HG03196 (cell line): ENCODE measurements around the gene EDIL3.
"Not testable (repeated sequence)": the region's sequence is repeated elsewhere in the genome, so short reads cannot be mapped to it uniquely, and the experiment has no call there.

Source experiments
- ATAC-seq: cut with Tn5 transposase; IDR thresholded peaks from one replicate; pipeline ENCODE4 v1.9.1; 2021; ENCODE audit not compliant: unreplicated experiment

The EDIL3 gene

GRCh38 chr5:84301535-84301934 is 83.1 kb downstream of the EDIL3 start:
- ATAC-seq: no peak

- no peak for ATAC-seq
Observed at GRCh38 chr5:84299959-84300358, 84.7 kb downstream of the EDIL3 start.

GRCh38 chr5:84298628-84299027 is 86.1 kb downstream of the EDIL3 start:
- ATAC-seq: no peak

GRCh38 chr5:84297641-84298040 is 87.0 kb downstream of the EDIL3 start:
- not testable (repeated sequence) for ATAC-seq

GRCh38 chr5:84292788-84293653 is 91.7 kb downstream of the EDIL3 start:
- no peak for ATAC-seq

GRCh38 chr5:84292000-84292642 is 92.6 kb downstream of the EDIL3 start:
- no peak for ATAC-seq

- no peak for ATAC-seq
Observed at GRCh38 chr5:84290673-84291072, 94.0 kb downstream of the EDIL3 start.

GRCh38 chr5:84290161-84290560 is 94.5 kb downstream of the EDIL3 start:
- ATAC-seq: no peak

- ATAC-seq: peak; percentile 85
Observed at GRCh38 chr5:84287951-84288350, 96.7 kb downstream of the EDIL3 start.

- no peak for ATAC-seq
Observed at GRCh38 chr5:84286662-84287061, 98.0 kb downstream of the EDIL3 start.

- no peak for ATAC-seq
Observed at GRCh38 chr5:84285641-84286637, 98.7 kb downstream of the EDIL3 start.

- no peak for ATAC-seq
Observed at GRCh38 chr5:84281383-84281782, 103.3 kb downstream of the EDIL3 start.

GRCh38 chr5:84279234-84279633 is 105.4 kb downstream of the EDIL3 start:
- ATAC-seq: no peak

- no peak for ATAC-seq
Observed at GRCh38 chr5:84275609-84276008, 109.1 kb downstream of the EDIL3 start.

GRCh38 chr5:84274585-84275468 is 109.9 kb downstream of the EDIL3 start:
- peak; percentile 59 for ATAC-seq

GRCh38 chr5:84273517-84273883 is 111.2 kb downstream of the EDIL3 start:
- ATAC-seq: no peak

GRCh38 chr5:84272771-84273516 is 111.7 kb downstream of the EDIL3 start:
- no peak for ATAC-seq

GRCh38 chr5:84265739-84266550 is 118.7 kb downstream of the EDIL3 start:
- no peak for ATAC-seq

- ATAC-seq: no peak
Observed at GRCh38 chr5:84265130-84265529, 119.5 kb downstream of the EDIL3 start.
